ENCODE data around the gene RPS6KA2.
"Not testable (repeated sequence)": the region's sequence is repeated elsewhere in the genome, so short reads cannot be mapped to it uniquely, and the experiment has no call there.

RPS6KA2 gene

DNA sequence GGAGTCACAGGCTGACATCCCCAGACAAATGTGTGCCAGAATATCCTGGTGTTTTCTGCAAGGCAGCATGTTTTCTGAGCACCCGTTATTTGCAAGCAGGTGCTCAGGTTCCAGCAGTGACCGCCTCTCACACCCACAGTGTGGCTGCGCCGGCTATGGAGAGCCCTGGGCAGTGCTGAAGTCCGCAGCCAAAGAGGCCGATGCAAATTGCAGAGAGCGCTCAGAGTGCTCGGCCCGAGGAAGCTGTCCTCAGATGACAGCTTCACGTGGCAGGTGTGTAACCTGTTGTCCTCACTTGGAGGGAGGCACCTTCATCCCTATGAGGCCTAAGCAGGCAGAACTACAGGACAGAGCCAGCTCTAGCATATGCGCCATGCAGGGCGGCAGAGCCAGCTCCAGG, 220.9 kb downstream of the RPS6KA2 start:
- Histone ChIP-seq H3K27me3 (replicated peaks; ENCODE audit: control insufficient read depth, insufficient read depth, low read length) (no peaks in the 10 kb centered on the region), H3K36me3 (ENCODE audit: control insufficient read depth, insufficient read depth, low read length) (no peaks in the 10 kb centered on the region), H3K4me3 (replicated peaks; ENCODE audit: low read depth, low read length) (no peak overlapping the region)
- no peak for DNase-seq (ENCODE audit: extremely low read depth, insufficient read length)
- TF ChIP-seq CTCF (IDR thresholded peaks at IDR 0.05; ENCODE audit: insufficient read depth, low read length, poor library complexity, severe bottlenecking): no peak

- no peaks in the 10 kb centered on the region for H3K27me3 ChIP-seq (replicated peaks; ENCODE audit: control insufficient read depth, insufficient read depth, low read length)
- DNase-seq (ENCODE audit: extremely low read depth, insufficient read length): no peak
- no peaks in the 10 kb centered on the region for H3K36me3 ChIP-seq (ENCODE audit: control insufficient read depth, insufficient read depth, low read length)
- TF ChIP-seq CTCF (IDR thresholded peaks at IDR 0.05; ENCODE audit: insufficient read depth, low read length, poor library complexity, severe bottlenecking): no peak
- H3K4me3 ChIP-seq (replicated peaks; ENCODE audit: low read depth, low read length): no peak overlapping the region
These were observed 221.7 kb downstream of the RPS6KA2 start for GRCh38 chr6:166405386-166405785.

DNA sequence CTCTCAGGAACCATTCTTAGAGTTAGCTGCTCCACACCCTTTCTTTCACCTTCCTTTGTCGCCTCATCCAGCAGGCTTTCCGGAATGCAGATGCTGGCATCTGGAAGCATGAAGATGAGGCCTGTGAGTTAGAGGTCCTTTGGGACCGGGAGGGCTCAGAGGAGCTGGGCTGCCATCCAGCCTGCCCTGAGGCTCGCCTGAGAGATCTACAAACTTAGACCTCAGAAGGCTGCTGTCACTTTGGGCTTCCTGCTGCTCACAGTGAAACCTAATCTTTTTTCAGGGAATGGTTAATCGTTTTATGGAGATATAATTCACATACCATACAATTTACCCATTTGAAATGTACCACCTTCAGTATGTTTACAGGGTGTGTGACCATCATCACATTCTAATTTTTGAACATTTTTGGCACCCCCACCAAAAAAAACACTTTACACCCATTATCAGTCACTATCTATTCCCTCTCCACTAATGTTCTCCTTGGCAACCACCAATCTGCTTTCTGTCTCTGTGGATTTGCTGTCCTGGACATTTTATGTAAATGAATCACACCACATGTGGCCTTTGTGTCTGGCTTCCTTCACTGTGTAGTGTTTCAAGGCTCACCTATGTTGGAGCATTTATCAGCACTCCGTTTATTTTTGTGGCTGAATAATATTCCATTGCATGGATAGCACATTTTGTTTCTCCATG, 224.3 kb downstream of the RPS6KA2 start:
- no peak for TF ChIP-seq CTCF (IDR thresholded peaks at IDR 0.05; ENCODE audit: insufficient read depth, low read length, poor library complexity, severe bottlenecking)

DNA sequence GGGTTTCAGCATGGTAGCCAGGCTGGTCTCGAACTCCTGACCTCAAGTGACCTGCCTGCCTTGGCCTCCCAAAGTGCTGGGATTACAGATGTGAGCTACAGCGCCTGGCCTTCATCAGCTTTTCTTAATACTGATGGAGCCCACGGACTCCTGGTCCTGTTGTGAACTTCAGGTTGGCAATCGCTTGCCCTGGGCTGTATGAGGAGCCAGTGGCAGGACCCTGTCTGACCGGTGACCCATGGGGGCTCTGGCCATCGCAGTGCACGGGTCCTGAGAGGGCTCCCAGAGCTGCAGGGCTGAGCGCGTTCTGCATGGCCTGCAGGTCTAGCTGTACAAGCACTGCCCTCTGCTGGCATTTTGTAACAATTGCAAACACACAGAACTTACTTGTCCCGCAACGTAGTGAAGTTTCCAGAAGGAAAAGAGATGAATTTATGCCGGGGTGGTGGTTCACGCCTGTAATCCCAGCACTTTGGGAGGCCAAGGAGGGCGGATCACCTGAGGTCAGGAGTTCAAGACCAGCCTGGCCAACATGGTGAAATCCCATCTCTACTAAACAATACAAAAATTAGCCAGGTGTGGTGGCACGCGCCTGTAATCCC, 226.3 kb downstream of the RPS6KA2 start:
- not testable (repeated sequence) for H3K27me3 ChIP-seq (replicated peaks; ENCODE audit: control insufficient read depth, insufficient read depth, low read length); H3K4me3 ChIP-seq (replicated peaks; ENCODE audit: low read depth, low read length); H3K36me3 ChIP-seq (ENCODE audit: control insufficient read depth, insufficient read depth, low read length)
- peak; percentile 71 for TF ChIP-seq CTCF (IDR thresholded peaks at IDR 0.05; ENCODE audit: insufficient read depth, low read length, poor library complexity, severe bottlenecking)
- DNase-seq (ENCODE audit: extremely low read depth, insufficient read length): peak; percentile 57

More for the DNA sequence above, 224.3 kb downstream of the RPS6KA2 start:
- Histone ChIP-seq H3K4me3 (replicated peaks; ENCODE audit: low read depth, low read length) (no peak overlapping the region), H3K36me3 (ENCODE audit: control insufficient read depth, insufficient read depth, low read length) (no peaks in the 10 kb centered on the region), H3K27me3 (replicated peaks; ENCODE audit: control insufficient read depth, insufficient read depth, low read length) (no peaks in the 10 kb centered on the region)
- DNase-seq (ENCODE audit: extremely low read depth, insufficient read length): no peak

GRCh38 chr6:166400181-166400580, 226.9 kb downstream of the RPS6KA2 start:
- no peaks in the 10 kb centered on the region for H3K27me3 ChIP-seq (replicated peaks; ENCODE audit: control insufficient read depth, insufficient read depth, low read length)
- no peak overlapping the region for H3K4me3 ChIP-seq (replicated peaks; ENCODE audit: low read depth, low read length)
- DNase-seq (ENCODE audit: extremely low read depth, insufficient read length): no peak
- no peak for TF ChIP-seq CTCF (IDR thresholded peaks at IDR 0.05; ENCODE audit: insufficient read depth, low read length, poor library complexity, severe bottlenecking)
- no peaks in the 10 kb centered on the region for H3K36me3 ChIP-seq (ENCODE audit: control insufficient read depth, insufficient read depth, low read length)
